ENCODE results near the gene GUCY1A2.

DNA sequence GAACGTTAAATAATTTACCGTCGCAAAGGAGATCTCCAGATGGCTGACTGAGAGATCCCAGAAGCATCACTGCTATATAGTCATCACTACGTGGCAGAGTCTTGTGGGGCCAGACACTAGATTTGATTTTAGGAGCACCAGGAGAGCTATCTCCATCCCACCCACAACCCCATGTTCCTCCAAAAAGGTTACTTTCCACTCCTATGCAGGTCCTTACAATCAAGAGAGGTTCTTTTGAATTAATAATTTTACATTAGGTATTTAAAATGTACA is 19.4 kb downstream of the GUCY1A2 start:
- TF ChIP-seq, protein P1, sequence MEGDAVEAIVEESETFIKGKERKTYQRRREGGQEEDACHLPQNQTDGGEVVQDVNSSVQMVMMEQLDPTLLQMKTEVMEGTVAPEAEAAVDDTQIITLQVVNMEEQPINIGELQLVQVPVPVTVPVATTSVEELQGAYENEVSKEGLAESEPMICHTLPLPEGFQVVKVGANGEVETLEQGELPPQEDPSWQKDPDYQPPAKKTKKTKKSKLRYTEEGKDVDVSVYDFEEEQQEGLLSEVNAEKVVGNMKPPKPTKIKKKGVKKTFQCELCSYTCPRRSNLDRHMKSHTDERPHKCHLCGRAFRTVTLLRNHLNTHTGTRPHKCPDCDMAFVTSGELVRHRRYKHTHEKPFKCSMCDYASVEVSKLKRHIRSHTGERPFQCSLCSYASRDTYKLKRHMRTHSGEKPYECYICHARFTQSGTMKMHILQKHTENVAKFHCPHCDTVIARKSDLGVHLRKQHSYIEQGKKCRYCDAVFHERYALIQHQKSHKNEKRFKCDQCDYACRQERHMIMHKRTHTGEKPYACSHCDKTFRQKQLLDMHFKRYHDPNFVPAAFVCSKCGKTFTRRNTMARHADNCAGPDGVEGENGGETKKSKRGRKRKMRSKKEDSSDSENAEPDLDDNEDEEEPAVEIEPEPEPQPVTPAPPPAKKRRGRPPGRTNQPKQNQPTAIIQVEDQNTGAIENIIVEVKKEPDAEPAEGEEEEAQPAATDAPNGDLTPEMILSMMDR (IDR thresholded peaks at IDR 0.05; ENCODE audit: insufficient read depth, low read depth, low read length), result no peak
- no peak for TF ChIP-seq EZH2 (IDR thresholded peaks at IDR 0.05; ENCODE audit: insufficient read depth, low read length)

All from astrocyte (in vitro differentiated cells and primary cell).